Vagina (tissue), 2 donors: ENCODE data around the gene IFNL4. TPM values are rescaled to one million over a fixed set of nuclear protein-coding genes. Genes with fewer than 3 reads are reported as not detected.

ENCODE experiments used
- DNase-seq, 2 donors: peaks; one replicate each; pipeline ENCODE4 v3.0.0-alpha.2; 2017; ENCODE audit errors: extremely low spot score in 2 of 2
- H3K27ac ChIP-seq: fragments of 200-600 bp; sonication (generic); one replicate; pipeline ENCODE4 v1.5.1; 2019
- H3K27me3 ChIP-seq: fragments of 200-600 bp; sonication (generic); one replicate; pipeline ENCODE4 v1.5.1; 2019
- H3K36me3 ChIP-seq, 2 donors: fragments of 200-600 bp; sonication (generic); one replicate each; pipeline ENCODE4 v1.5.1; 2017 to 2019
- H3K4me1 ChIP-seq: fragments of 200-600 bp; sonication (generic); one replicate; pipeline ENCODE4 v1.5.1; 2019
- H3K4me3 ChIP-seq, 2 donors: fragments of 200-600 bp; sonication (generic); 1 replicate in 1 of 2; 2 replicates in 1 of 2; pipeline ENCODE4 v1.5.1; 2016 to 2019
- H3K9me3 ChIP-seq: fragments of 200-600 bp; sonication (generic); one replicate; pipeline ENCODE4 v1.5.1; 2019
- CTCF ChIP-seq, 3 experiments: fragments of 450-650 bp in 2 of 3; fragments of 200-600 bp in 1 of 3; sonication (generic) in 1 of 3; IDR thresholded peaks; one replicate each; pipeline ENCODE4 v1.5.1; 2017 to 2019; ENCODE audit warnings: antibody characterized with exemption in 3 of 3, mild to moderate bottlenecking in 2 of 3, moderate library complexity in 2 of 3
- POLR2A ChIP-seq, 2 donors: fragments of 450-650 bp; IDR thresholded peaks; one replicate each; pipeline ENCODE4 v1.6.1; 2017; ENCODE audit warnings: antibody characterized with exemption in 2 of 2, mild to moderate bottlenecking in 2 of 2, moderate library complexity in 2 of 2
- POLR2AphosphoS5 ChIP-seq, 2 donors: sonication (generic); formaldehyde crosslinking; IDR thresholded peaks; one replicate each; pipeline ENCODE4 v1.9.0; 2017; ENCODE audit warnings: antibody characterized with exemption in 2 of 2, mild to moderate bottlenecking in 2 of 2, low read depth in 1 of 2; ENCODE audit not compliant: insufficient read depth in 1 of 2
- intact Hi-C: fragments of 100-400 bp; cut with DNase I; formaldehyde crosslinking; loops from one replicate; pipeline ENCODE4 v1.15.1; 2023
- total RNA-seq: library from RNA; depleted of rRNA; stranded (reverse); fragments of >200 nt; gene quantifications from one replicate; pipeline ENCODE4 v1.2.3, GENCODE V29; 2016

The IFNL4 gene
- total RNA-seq, 1 donor from 2014 or later, result not detected

- Histone ChIP-seq H3K4me1 (no peaks in the 10 kb centered on the region), H3K27me3 (no peaks in the 10 kb centered on the region), H3K4me3 (no peak overlapping the region), H3K9me3 (no peaks in the 10 kb centered on the region), H3K36me3 (no peaks in the 10 kb centered on the region), H3K27ac (no peak overlapping the region)
- TF ChIP-seq POLR2AphosphoS5 (IDR thresholded peaks at IDR 0.05; ENCODE audit: insufficient read depth in 1 of 2, low read depth in 1 of 2), result no peak
- TF ChIP-seq POLR2A (IDR thresholded peaks at IDR 0.05), result no peak
- TF ChIP-seq CTCF (IDR thresholded peaks at IDR 0.05), result no peak
- intact Hi-C loops, result no loop called here
- DNase-seq, result no peak
Measured at GRCh38 chr19:39253374-39254149, 4.9 kb upstream of the IFNL4 start.

- no peak for DNase-seq
- H3K9me3 ChIP-seq, result no peaks in the 10 kb centered on the region
- no peak overlapping the region for H3K27ac ChIP-seq
- peaks cover 10% of the 10 kb centered on the region for H3K27me3 ChIP-seq
- H3K4me1 ChIP-seq, result peaks cover 6% of the 10 kb centered on the region
- no peak for TF ChIP-seq POLR2A (IDR thresholded peaks at IDR 0.05)
- no peak for TF ChIP-seq POLR2AphosphoS5 (IDR thresholded peaks at IDR 0.05; ENCODE audit: insufficient read depth in 1 of 2, low read depth in 1 of 2)
- no peak for TF ChIP-seq CTCF (IDR thresholded peaks at IDR 0.05)
- intact Hi-C loops, result no loop called here
- H3K4me3 ChIP-seq, result no peak overlapping the region
- no peaks in the 10 kb centered on the region for H3K36me3 ChIP-seq
Measured at GRCh38 chr19:39252458-39252857, 3.8 kb upstream of the IFNL4 start.

- H3K27me3 ChIP-seq, result peaks cover 11% of the 10 kb centered on the region
- intact Hi-C loops, result no loop called here
- TF ChIP-seq POLR2AphosphoS5 (IDR thresholded peaks at IDR 0.05; ENCODE audit: insufficient read depth in 1 of 2, low read depth in 1 of 2), result no peak
- peaks cover 12% of the 10 kb centered on the region for H3K4me1 ChIP-seq
- no peaks in the 10 kb centered on the region for H3K9me3 ChIP-seq
- H3K36me3 ChIP-seq, result no peaks in the 10 kb centered on the region
- no peak overlapping the region for H3K4me3 ChIP-seq
- no peak overlapping the region for H3K27ac ChIP-seq
- no peak for DNase-seq
Measured at GRCh38 chr19:39251846-39252245, 3.2 kb upstream of the IFNL4 start.

GRCh38 chr19:39251081-39251480 lies 2.4 kb upstream of the IFNL4 start:
- TF ChIP-seq CTCF (IDR thresholded peaks at IDR 0.05) (no peak), POLR2A (IDR thresholded peaks at IDR 0.05) (no peak), POLR2AphosphoS5 (IDR thresholded peaks at IDR 0.05; ENCODE audit: insufficient read depth in 1 of 2, low read depth in 1 of 2) (no peak)
- Histone ChIP-seq H3K27ac (no peak overlapping the region), H3K4me1 (peaks cover 12% of the 10 kb centered on the region), H3K36me3 (no peaks in the 10 kb centered on the region), H3K9me3 (no peaks in the 10 kb centered on the region), H3K27me3 (peaks cover 11% of the 10 kb centered on the region), H3K4me3 (no peak overlapping the region)
- no peak for DNase-seq
- intact Hi-C loops, result no loop called here

GRCh38 chr19:39247701-39248664 lies 673 bp downstream of the IFNL4 start:
- intact Hi-C loops, result no loop called here
- no peak overlapping the region for H3K27ac ChIP-seq
- peaks cover 12% of the 10 kb centered on the region for H3K4me1 ChIP-seq
- no peaks in the 10 kb centered on the region for H3K36me3 ChIP-seq
- no peak for DNase-seq
- TF ChIP-seq POLR2A (IDR thresholded peaks at IDR 0.05) (no peak), POLR2AphosphoS5 (IDR thresholded peaks at IDR 0.05; ENCODE audit: insufficient read depth in 1 of 2, low read depth in 1 of 2) (no peak), CTCF (IDR thresholded peaks at IDR 0.05) (no peak)
- peak overlapping the region; percentile 10 to 14 for H3K4me3 ChIP-seq
- peaks cover 11% of the 10 kb centered on the region for H3K27me3 ChIP-seq
- H3K9me3 ChIP-seq, result no peaks in the 10 kb centered on the region
